Testis (tissue), 3 donors: ENCODE measurements around the gene COL6A3. TPM values are rescaled to one million over a fixed set of nuclear protein-coding genes. Genes with fewer than 3 reads are reported as not detected.

Experiments
- DNase-seq: peaks from one replicate; pipeline ENCODE4 v3.0.0-alpha.2; 2019
- H3K27ac ChIP-seq, 2 donors: fragments of 200-600 bp; sonication (generic); one replicate each; pipeline ENCODE4 v1.5.1; 2019
- H3K27me3 ChIP-seq: fragments of 200-600 bp; sonication (generic); one replicate; pipeline ENCODE4 v1.5.1; 2019
- H3K36me3 ChIP-seq: fragments of 200-600 bp; sonication (generic); one replicate; pipeline ENCODE4 v1.5.1; 2017; ENCODE audit warnings: low read depth; ENCODE audit errors: missing control alignments
- H3K4me1 ChIP-seq: fragments of 200-600 bp; sonication (generic); one replicate; pipeline ENCODE4 v1.5.1; 2019
- H3K4me3 ChIP-seq, 2 donors: fragments of 200-600 bp; sonication (generic); one replicate each; pipeline ENCODE4 v1.5.1; 2017 to 2019
- H3K9me3 ChIP-seq: fragments of 200-600 bp; sonication (generic); one replicate; pipeline ENCODE4 v1.5.1; 2017
- CTCF ChIP-seq, 3 experiments: fragments of 450-650 bp in 2 of 3; fragments of 200-600 bp in 1 of 3; sonication (generic) in 1 of 3; IDR thresholded peaks; one replicate each; pipeline ENCODE4 v1.5.1; 2016 to 2019; ENCODE audit warnings: antibody characterized with exemption in 3 of 3, mild to moderate bottlenecking in 2 of 3, moderate library complexity in 1 of 3
- POLR2A ChIP-seq: fragments of 450-650 bp; IDR thresholded peaks from one replicate; pipeline ENCODE4 v1.6.1; 2017; ENCODE audit warnings: antibody characterized with exemption, mild to moderate bottlenecking, moderate library complexity
- WGBS, 2 donors: methylation state at CpG; one replicate each; pipeline ENCODE4 v1.1.5; 2018; 5-methylcytosine and 5-hydroxymethylcytosine counted together
- intact Hi-C: fragments of 100-400 bp; cut with DNase I; formaldehyde crosslinking; loops from one replicate; pipeline ENCODE4 v1.15.1; 2023; ENCODE audit warnings: low total_unique reads
- polyA plus RNA-seq: library from polyadenylated mRNA; stranded (reverse); fragments of 350-450 nt; fragmentation: Illumina TruSeq; extraction: RNeasy Lipid Tissue Mini Kit (QIAGEN cat#74804); gene quantifications from one replicate; pipeline ENCODE4 v1.2.3, GENCODE V29; 2014; ENCODE audit warnings: low read depth, low replicate concordance; ENCODE audit not compliant: insufficient read depth
- total RNA-seq, 2 donors: library from RNA; depleted of rRNA; stranded (reverse); fragments of >200 nt; gene quantifications; one replicate each; pipeline ENCODE4 v1.2.3, GENCODE V29; 2016

COL6A3 gene
- total and polyA plus RNA-seq, 3 donors from 2014 or later = 35.1 to 93.1 (median 74.1) TPM

- WGBS, 2 donors = 85 to 97% methylated on average over 1 of the region's 1 CpG
- intact Hi-C loops = loop anchor here (10.0 kb wide), 1 partner anchor 120 kb away; the partner anchor contains the start of gene COL6A3
- Histone ChIP-seq H3K4me3 (no peak overlapping the region), H3K36me3 (no peaks in the 10 kb centered on the region), H3K9me3 (no peaks in the 10 kb centered on the region), H3K27ac (no peak overlapping the region), H3K27me3 (no peaks in the 10 kb centered on the region), H3K4me1 (peaks cover 17% of the 10 kb centered on the region)
- no peak for DNase-seq
- TF ChIP-seq POLR2A (no peak), CTCF (IDR thresholded peaks at IDR 0.05) (no peak)
Measured at GRCh38 chr2:237294460-237294859, 119.5 kb downstream of the COL6A3 start.

- no peaks in the 10 kb centered on the region for H3K9me3 ChIP-seq
- no peak for DNase-seq
- H3K4me3 ChIP-seq = no peak overlapping the region
- no peak for TF ChIP-seq CTCF (IDR thresholded peaks at IDR 0.05)
- no peak for TF ChIP-seq POLR2A
- intact Hi-C loops = loop anchor here (10.0 kb wide), 1 partner anchor 121 kb away; the partner anchor contains the start of gene COL6A3
- H3K27me3 ChIP-seq = no peaks in the 10 kb centered on the region
- 43 to 48% methylated on average over 1 of the region's 1 CpG for WGBS, 2 donors
- H3K4me1 ChIP-seq = peaks cover 17% of the 10 kb centered on the region
- H3K27ac ChIP-seq = no peak overlapping the region
- no peaks in the 10 kb centered on the region for H3K36me3 ChIP-seq
Measured at GRCh38 chr2:237293978-237294377, 120.0 kb downstream of the COL6A3 start.

- Histone ChIP-seq H3K4me1 (peaks cover 15% of the 10 kb centered on the region), H3K4me3 (no peak overlapping the region), H3K27me3 (no peaks in the 10 kb centered on the region), H3K36me3 (no peaks in the 10 kb centered on the region), H3K9me3 (no peaks in the 10 kb centered on the region), H3K27ac (peak overlapping the region; percentile 65 to 83)
- DNase-seq = peak; percentile 94
- intact Hi-C loops = loop anchor here (10.0 kb wide), 1 partner anchor 124 kb away; the partner anchor contains the start of gene COL6A3
- TF ChIP-seq POLR2A = no peak
- 0 to 1% methylated on average over 20 of the region's 20 CpGs for WGBS, 2 donors
Measured at GRCh38 chr2:237291138-237291792, 122.7 kb downstream of the COL6A3 start.

- Histone ChIP-seq H3K4me1 (peaks cover 15% of the 10 kb centered on the region), H3K27me3 (no peaks in the 10 kb centered on the region), H3K4me3 (no peak overlapping the region), H3K27ac (peak overlapping the region; percentile 65 to 83), H3K36me3 (no peaks in the 10 kb centered on the region), H3K9me3 (no peaks in the 10 kb centered on the region)
- DNase-seq = peak; percentile 87
- intact Hi-C loops = loop anchor here (10.0 kb wide), 1 partner anchor 125 kb away; the partner anchor contains the start of gene COL6A3
- TF ChIP-seq POLR2A = no peak
- TF ChIP-seq CTCF (IDR thresholded peaks at IDR 0.05) = no peak
- WGBS, 2 donors = 10 to 16% methylated on average over 12 of the region's 12 CpGs
Measured at GRCh38 chr2:237290261-237290660, 123.7 kb downstream of the COL6A3 start.

- 81 to 88% methylated on average over 7 of the region's 7 CpGs for WGBS, 2 donors
- Histone ChIP-seq H3K4me3 (no peak overlapping the region), H3K4me1 (peaks cover 15% of the 10 kb centered on the region), H3K36me3 (no peaks in the 10 kb centered on the region), H3K27me3 (no peaks in the 10 kb centered on the region), H3K27ac (no peak overlapping the region), H3K9me3 (no peaks in the 10 kb centered on the region)
- DNase-seq = no peak
- TF ChIP-seq POLR2A (no peak), CTCF (IDR thresholded peaks at IDR 0.05) (no peak)
- intact Hi-C loops = no loop called here
Measured at GRCh38 chr2:237289139-237289538, 124.8 kb downstream of the COL6A3 start.
